DMS53 treated with DMSO at 0.1 percent for 48 hours (cell line): ENCODE data around the gene ELAVL3.
A peak's percentile ranks its signal among the peaks of the same experiment; 100 is the strongest.
"Not testable (repeated sequence)": the region's sequence is repeated elsewhere in the genome, so short reads cannot be mapped to it uniquely, and the experiment has no call there.

ENCODE experiments used
- DNase-seq: peaks from one replicate; lab custom pipeline; 2025; ENCODE audit not compliant: unreplicated experiment; lab: John Stamatoyannopoulos, UW

ELAVL3 gene

DNA sequence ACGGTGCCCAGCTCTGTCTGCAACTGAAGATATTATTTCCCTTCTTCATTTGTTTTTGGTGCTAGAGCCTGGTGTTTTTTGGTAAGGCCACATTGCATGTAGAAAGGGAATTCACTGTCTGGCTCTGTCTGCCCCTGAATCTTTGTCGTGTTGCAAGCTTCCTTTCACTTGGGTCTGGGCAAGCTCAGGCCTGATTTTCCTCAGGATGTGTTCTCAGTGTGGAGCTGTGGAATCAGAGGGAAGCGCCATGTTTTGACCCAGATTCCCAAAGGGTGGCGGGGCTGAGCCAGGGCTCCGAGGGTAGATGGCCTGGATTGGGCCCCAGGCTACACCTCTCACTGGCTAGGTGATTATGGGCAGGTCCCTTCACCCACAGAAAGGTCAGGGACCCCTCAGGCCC, 36.8 kb downstream of the ELAVL3 start:
- DNase-seq: no peak

DNA sequence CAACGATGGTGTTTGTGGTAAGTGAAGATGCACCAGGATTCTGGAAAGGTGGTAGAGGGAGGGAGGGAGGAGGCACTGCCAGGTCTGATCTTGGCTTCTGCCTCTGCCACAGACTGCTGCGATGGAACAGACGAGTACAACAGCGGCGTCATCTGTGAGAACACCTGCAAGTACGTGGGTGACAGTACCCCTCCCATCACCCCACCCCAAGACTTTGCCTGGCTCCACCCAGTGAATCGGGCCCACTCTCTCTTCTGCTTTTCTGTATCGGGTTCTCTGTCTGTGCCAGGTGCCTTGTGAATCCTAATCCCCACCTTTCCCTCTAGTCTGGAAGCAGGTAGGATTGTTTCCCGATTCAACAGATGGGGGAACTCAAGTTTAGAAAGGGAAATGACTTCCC, 42.9 kb downstream of the ELAVL3 start:
- DNase-seq: no peak

DNA sequence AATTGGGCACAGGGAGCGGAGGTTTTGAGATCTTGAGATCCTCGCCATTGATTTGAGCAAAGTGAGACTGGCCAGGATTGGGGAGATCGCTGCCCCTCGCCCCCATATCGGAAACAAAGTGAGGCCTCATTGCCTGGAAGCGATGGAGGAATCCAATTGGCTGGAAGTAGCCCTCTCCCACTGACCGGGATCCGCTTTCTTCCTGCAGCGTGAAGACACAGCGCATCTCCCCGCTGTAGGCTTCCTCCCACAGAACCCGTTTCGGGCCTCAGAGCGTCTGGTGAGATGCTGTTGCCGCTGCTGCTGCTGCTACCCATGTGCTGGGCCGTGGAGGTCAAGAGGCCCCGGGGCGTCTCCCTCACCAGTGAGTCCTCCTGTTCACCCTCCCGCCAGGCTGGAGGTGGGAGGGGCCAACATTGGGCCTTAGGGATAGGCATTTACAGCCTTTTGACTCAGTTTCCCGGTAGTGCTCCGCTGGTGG, 45.0 kb downstream of the ELAVL3 start:
- DNase-seq: no peak

DNA sequence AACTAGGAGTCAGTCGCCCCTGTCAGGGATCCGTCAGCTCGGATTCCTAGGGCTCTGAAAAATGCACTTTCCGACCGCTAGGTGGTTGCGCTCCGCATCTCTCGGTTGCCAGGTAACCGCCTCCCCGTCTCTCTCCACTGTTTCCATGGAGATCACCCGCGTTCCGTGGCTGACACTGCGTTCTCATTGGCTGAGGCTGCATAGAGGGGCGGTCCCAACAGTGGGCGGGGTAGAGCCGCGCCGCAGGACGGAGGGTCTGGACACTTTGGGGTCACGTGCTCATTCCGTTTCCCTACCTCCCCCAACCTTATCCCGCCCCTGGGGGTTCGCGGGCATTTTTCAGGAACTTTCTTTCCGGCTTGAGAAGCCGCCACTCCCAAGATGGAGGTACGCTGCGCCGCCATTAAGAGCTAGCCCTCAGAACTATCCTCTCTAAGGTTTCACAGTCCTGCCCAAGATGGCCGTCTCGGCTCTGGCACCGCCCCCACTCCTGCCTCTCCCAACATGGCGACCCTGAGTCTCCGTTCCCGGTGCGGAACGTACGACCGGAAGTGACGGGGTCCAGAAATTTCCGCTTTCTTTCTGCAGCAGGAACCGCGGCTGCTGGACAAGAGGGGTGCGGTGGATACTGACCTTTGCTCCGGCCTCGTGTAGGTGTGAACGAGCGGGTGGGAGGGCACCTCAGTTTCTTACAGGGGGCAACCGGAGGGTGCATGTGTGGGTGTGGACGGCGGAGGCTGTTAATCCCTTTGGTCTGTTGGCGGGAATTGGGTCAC, 45.6 kb downstream of the ELAVL3 start, which contains the start of the genes ODAD3 and PRKCSH:
Gene ODAD3 (minus strand): TSS at position 65 of the 776 bp plus-strand sequence. CDS start 105 bp downstream, outside the sequence.
Gene PRKCSH (plus strand): TSS at position 579 of the 776 bp plus-strand sequence. CDS start 483 bp downstream, outside the sequence.
- peak; percentile 92 for DNase-seq

DNA sequence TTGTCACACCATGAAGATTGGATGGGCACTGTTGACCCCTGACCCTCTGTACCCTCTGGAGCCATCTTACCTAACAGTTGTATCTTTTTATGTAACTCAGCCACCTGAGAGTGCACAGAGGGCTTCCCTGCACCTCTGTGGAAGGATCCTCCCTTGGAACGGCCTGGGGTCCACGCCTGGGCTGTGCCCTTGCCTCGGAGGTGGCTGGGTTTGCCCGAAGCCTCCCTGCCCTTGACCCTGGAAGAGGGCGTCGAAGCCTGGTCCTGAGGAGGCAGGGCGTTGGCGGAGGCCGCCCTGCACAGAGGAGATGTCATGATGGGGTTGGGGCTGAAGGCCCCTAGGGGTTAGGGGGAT, 46.2 kb downstream of the ELAVL3 start:
- DNase-seq: no peak

DNA sequence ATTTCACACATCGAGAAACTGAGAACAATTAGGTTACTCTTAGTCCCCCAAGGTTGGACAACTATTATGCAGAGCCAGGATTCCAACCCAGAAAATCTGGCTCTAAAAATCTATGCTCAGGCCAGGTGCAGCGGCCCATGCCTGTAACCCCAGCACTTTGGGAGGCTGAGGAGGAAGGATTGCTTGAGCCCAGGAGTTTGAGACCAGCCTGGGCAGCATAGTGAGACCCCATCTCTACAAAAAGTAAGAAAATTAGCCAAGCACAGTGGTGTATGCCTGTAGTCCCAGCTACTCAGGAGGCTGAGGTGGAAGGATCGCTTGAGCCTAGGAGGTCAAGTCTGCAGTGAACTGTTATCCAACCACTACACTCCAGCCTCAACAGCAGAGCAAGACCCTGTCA, 47.3 kb downstream of the ELAVL3 start:
- DNase-seq: not testable (repeated sequence)

DNA sequence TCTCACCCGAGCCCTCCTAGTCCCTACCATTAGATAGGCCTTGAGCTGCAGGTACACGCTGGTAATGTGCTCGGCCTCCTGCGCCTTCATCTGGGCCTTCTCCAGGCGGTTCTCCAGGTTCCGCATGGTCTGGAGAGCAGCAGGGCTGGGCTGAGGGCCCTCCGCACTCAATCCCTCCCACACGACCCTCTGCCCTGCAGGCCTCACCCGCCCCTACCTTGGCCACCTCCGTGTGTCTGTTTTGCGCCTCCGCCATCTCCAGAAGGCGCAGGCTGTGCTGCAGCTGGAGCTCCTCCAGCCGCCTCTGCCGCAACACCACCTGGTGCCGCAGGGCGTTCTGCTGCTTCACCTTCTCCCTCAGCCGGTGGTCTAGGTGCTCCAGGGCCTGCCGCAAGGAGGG, 54.2 kb downstream of the ELAVL3 start:
- DNase-seq: no peak

DNA sequence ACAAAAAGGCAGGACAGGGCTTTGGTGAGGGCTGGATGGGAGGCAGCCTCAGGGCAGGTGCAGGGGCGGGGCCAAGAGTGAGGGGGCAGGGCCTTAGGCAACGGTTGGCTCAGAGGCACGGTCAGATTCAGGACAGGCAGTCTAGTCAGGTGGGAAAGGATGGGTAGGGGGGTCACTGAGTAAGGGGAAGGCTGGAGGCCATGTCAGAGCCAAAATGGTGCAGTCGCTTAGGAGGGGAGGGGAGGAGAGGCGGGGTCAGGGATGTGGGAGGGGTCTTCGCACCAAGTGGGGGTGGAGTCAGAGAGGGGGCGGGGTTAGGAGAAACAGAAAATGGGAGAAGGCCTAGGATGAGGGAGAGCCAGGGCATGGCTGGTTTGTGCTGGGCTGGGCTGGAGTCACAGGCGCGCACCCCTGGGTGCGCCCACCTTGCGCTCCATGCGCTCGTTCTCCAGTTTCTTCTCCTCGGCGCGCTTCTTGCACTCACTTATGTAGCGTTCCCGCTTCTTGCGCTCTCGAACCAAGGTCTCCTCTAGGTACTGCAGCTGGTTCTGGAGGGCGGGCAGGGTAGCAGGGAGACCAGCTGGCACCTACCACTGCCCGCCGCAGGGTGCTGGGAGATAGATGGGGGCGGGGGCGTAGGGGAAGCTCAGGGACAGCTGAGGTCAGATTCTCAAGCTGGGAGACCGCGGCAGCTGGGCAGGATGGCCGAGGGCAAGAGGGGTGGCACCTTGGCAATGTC, 55.0 kb downstream of the ELAVL3 start:
- no peak for DNase-seq

DNA sequence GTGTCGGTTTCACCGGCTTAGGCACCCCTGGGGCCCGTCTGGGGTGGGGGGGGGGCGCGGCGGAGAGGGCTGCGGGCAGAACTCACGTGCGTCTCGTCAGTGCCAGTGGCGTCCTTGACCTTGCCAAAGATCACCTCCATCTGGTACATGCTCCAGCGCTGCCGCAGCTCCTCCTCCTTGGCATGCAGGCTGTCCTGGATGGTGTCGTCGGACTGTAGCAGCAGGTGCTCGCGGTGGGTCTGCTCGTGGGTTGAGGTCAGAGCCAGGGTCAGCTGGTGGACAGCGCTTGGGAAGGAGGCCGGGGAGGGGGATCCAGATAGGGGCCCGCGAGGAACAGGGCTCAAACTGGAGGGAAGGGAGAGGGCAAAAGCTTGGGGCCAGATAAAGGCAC, 57.1 kb downstream of the ELAVL3 start:
- DNase-seq: no peak

DNA sequence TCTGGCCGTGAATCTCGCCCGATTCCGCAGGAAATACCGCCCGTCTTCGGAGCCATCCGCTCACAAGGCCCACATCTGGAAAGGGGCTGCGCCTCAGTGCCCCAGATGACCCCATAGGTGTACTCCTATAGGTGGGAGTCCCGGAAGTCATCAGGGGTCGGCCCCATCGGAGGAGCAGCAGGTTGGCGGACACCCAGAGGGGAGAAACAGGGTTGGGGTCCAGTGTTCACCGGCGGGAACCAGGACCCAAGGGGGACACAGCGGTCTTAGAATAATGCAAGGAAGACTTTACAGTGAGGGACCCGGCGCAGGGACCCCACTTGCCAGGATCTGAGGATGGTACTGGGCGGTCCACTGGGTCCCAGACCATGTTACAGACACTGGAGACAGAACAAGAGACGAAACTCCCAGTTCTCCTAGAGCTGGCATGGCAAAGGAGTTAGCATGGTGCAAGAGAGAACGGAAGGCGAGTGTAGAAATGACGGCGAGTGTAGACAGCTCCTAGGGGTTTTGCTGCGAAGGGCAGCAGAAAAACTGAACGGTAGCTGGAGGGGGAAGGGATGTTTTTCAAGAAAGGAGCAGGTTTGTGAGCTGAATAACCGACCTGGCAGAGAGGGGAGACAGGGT, 57.6 kb downstream of the ELAVL3 start:
- no peak for DNase-seq

DNA sequence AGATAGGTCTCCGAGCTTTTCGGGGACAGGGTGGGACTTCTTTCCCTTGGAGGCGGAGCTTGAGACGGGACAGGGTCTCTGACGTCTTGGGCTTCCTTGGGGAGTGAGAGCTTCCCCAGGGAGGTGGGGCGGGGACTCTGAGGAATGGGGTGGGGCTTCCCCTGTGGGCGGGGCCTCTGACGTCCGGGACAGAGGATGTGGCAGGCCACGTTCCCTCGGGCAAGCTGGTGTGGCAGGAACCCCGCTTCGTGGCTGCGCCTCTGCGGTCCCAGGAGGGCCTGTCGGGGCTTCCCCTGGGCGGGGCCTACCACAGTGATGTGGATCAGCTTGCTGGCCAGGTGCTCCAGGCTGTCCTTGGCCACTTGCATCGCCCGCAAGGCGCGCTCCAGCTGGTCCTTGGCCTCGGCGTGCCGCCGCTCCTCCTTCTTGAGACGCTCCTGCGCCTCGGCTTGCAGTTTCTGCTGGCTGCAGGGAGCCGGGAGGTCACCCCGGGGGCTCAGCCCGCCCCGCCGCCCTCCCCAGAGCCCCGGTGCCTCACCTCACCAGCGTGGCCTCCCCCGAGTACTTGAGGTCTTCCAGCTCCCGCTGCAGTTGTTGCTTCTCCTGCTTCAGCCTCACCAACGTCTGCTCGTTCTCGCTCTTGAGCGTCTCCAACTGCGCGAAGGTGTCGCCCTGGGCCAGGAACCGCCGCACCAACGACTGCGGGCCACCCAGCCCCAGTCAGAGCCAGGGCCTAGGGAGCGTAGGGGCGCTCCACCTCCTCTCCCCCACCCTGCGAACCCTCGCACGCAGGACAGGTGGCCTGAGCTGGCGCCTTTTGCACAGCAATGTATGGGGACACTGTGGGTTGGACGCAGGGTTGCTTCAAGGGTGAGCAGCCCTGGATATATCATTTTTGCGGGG, 58.4 kb downstream of the ELAVL3 start:
- DNase-seq: peak; percentile 61

DNA sequence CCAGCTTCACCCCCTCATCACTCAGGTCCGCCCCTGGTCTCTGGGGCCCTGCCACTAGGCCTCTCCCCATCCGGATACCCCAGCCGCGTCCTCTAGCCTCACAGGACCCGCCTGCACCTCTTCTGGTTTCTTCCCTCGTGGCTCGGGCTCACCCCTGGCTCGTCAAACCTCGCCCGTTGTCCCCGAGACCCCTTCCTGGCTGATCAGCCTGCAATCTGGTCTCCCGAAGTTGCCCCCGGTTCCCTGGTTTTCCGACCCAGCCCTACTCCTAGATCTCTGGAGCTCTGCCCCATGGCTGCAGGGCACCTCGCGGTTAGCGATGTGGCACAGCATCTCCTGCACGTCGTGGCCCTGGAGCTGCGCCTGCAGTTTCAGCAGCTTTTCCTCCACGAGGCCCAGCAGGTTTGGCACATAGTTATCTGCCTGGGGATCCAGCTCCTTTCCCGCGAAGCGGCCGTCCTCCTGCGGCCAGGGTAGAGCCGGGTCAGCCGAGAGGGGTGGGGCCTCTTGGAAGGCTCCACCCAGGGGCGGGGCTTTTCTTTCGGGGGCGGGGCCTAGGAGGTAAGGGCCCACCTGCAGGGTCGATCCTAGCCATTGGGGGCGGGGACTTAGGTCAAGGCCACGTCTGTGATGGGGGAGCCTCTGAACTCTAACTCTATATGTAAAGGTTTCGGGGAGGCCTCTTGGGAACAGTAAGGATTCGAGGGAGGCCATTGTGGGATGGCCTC, 59.3 kb downstream of the ELAVL3 start:
- DNase-seq: peak; percentile 61

DNA sequence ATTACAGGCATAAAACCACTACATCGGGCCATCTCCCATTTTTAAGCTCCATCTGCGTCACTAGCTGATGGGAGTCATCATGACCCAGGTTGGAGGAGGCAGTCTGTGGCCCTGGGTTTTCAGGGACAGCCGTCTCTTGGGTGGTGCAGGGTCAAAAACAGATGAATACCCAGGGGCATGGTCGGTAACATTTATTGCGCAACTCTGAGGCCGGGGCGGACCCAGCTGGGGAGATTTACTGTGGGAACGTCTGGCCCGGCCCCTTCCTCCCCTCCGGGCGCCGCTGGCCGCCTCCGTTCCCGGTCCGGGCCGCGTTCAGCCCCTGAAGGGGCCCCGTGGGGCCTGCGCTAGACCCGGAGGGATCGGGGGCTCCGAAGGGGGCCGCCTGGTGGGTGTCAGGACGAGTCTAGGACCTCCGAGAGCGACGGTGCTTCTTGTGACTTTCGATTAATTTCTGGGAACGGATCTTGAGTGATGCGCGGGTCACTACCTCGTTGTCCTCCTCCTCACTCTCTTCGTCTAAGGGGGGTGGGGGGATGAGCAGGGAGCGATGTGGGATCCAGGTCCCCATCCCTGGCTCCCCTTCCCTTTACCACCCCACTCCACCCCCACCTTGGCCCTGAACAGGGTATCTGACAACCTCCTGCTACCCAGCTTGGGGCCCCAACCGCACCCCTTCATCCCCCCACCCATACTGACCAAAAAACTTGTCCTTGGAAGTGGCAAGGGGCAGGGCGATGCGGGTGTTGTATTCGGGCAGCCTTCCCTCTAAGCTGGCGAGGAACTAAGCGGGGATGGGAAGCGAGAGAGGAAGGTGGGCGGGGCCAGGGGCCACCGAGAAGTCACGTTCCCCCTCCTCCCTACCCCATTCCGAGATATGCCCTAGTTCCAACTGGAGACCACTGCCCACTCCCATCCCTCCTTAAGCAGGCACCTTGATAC, 60.1 kb downstream of the ELAVL3 start:
- DNase-seq: no peak

DNA sequence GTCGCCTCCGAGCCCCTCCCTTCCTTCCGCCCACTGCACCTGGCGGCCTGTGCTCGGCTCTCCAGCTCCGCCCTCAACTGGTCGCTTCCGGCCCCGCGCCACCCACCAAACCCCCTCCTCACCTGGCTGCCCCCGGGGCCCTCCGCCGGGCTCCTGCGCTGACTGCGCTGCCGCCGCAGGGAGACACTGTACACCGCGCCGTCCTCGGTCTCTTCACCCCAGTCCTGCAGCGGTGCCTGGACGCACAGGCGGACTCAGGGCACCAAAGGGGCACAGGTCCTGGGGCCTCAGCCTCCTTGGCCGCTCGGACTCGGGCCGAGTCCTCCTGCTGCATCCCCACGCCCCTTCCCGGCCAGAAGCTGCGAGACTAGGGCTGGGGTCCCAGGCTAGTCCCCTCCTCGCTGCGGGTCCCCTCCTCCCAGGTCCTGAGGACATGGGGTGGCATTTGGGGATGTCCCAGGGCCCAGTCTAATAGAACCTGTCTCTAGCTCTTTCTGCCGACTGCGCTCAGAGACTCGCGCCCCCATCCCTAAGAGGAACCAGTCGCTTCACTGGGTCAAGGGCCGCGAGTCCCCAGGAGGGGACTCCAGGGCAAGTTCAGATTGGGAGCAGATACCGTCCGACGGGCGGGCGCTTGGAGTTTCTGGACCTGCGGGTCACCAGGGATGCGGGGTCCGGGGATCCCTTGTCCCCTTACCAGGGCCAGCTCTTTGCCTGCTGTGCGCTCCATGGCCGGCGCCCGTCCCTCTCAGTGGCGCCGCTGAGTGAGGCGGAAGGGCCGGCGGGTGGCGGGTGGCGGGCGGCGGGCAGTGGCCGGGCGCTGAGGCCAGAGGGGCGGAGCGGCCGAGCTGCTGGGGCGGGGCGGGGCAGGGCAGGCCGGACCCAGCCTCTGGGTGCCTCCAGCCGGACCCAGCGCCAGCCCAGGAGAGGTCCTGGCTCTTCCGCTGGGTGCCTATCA, 62.0 kb downstream of the ELAVL3 start, which contains the start of gene RGL3:
Gene RGL3 (minus strand): TSS at position 766 of the 958 bp plus-strand sequence. CDS start 36 bp downstream, at position 730.
- DNase-seq: peak; percentile 39

DNA sequence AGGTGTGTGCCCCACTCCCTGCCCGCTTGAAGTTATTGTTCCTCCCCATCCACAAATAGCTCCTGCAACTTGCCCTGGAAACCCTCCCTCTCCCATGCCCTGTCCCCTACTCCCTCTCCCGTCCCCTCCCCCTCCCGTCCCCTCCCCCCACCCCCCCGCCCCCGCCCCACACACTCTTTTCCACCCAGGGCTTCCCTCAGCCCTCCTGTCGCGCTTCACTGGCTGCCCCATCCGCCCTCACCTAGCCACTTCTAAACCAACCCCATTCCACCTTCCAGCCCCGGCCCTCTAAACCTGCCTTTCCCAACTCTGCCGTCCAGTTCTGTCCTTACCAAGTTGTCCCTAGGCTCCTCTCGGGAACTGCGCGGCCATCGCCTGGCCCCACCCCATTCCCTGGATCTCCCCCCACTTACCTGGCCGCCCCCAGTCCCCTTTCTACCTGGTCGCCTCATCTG, 62.7 kb downstream of the ELAVL3 start:
- DNase-seq: no peak

DNA sequence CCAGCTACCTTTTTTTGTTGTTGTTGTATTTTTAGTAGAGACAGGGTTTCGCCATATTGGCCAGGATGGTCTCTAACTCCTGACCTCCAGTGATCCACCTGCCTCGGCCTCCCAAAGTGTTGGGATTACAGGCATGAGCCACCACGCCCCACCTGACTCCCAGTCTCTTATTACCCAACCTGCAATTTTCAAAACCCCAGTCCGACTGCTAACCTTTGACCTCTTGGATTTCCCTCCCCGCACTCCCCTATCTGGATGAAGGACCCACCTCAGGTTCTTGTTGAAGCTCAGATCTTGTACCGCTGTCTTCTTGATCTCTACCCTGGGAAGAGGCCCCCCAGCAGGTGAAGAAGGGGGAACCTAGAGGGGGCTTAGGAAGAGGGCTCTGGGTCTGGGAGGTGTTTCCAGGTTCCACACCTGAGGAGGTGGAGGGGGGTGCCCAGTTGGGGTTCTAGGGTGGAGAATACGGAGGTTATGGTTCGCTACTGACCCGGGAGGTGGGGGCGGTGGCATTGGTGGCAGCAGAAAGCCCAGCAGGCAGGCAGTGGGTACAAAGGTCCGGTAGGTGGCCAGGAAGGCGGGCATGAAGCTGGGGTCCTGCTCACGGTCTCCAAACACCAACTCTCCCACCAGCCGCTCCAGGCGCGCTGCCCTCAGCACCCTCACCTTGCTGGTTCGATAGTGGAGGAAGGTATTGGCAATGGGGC, 64.3 kb downstream of the ELAVL3 start:
- DNase-seq: no peak

DNA sequence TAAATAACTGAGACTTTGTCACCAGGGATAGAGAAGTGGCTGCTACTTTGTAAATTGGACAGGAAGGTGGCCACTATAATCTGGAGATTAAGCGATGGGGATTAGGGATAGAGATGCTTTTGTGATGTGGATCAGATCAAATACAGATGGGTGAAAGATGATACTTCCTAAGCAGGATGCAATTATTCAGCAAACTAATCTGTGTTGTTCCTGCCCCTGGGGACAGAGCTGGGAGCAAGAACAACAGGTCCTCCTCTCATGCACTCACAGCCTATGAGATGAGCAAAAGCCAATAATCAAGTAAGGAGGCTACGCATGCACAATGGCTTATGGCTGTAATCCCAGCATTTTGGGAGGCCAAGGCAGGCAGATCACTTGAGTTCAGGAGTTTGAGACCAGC, 66.3 kb downstream of the ELAVL3 start:
- DNase-seq: no peak
